Vagina (tissue), 2 donors: ENCODE results near the gene CCSER1. TPM values are rescaled to one million over a fixed set of nuclear protein-coding genes. Genes with fewer than 3 reads are reported as not detected.

Experiments used
- DNase-seq, 2 donors: peaks; one replicate each; pipeline ENCODE4 v3.0.0-alpha.2; 2017; ENCODE audit errors: extremely low spot score in 2 of 2
- H3K27ac ChIP-seq: fragments of 200-600 bp; sonication (generic); one replicate; pipeline ENCODE4 v1.5.1; 2019
- H3K27me3 ChIP-seq: fragments of 200-600 bp; sonication (generic); one replicate; pipeline ENCODE4 v1.5.1; 2019
- H3K36me3 ChIP-seq, 2 donors: fragments of 200-600 bp; sonication (generic); one replicate each; pipeline ENCODE4 v1.5.1; 2017 to 2019
- H3K4me1 ChIP-seq: fragments of 200-600 bp; sonication (generic); one replicate; pipeline ENCODE4 v1.5.1; 2019
- H3K4me3 ChIP-seq, 2 donors: fragments of 200-600 bp; sonication (generic); 1 replicate in 1 of 2; 2 replicates in 1 of 2; pipeline ENCODE4 v1.5.1; 2016 to 2019
- H3K9me3 ChIP-seq: fragments of 200-600 bp; sonication (generic); one replicate; pipeline ENCODE4 v1.5.1; 2019
- CTCF ChIP-seq, 3 experiments: fragments of 450-650 bp in 2 of 3; fragments of 200-600 bp in 1 of 3; sonication (generic) in 1 of 3; IDR thresholded peaks; one replicate each; pipeline ENCODE4 v1.5.1; 2017 to 2019; ENCODE audit warnings: antibody characterized with exemption in 3 of 3, mild to moderate bottlenecking in 2 of 3, moderate library complexity in 2 of 3
- POLR2A ChIP-seq, 2 donors: fragments of 450-650 bp; IDR thresholded peaks; one replicate each; pipeline ENCODE4 v1.6.1; 2017; ENCODE audit warnings: antibody characterized with exemption in 2 of 2, mild to moderate bottlenecking in 2 of 2, moderate library complexity in 2 of 2
- POLR2AphosphoS5 ChIP-seq, 2 donors: sonication (generic); formaldehyde crosslinking; IDR thresholded peaks; one replicate each; pipeline ENCODE4 v1.9.0; 2017; ENCODE audit warnings: antibody characterized with exemption in 2 of 2, mild to moderate bottlenecking in 2 of 2, low read depth in 1 of 2; ENCODE audit not compliant: insufficient read depth in 1 of 2
- intact Hi-C: fragments of 100-400 bp; cut with DNase I; formaldehyde crosslinking; loops from one replicate; pipeline ENCODE4 v1.15.1; 2023
- total RNA-seq: library from RNA; depleted of rRNA; stranded (reverse); fragments of >200 nt; gene quantifications from one replicate; pipeline ENCODE4 v1.2.3, GENCODE V29; 2016

The CCSER1 gene
- total RNA-seq, 1 donor from 2014 or later: 8.1 TPM

DNA sequence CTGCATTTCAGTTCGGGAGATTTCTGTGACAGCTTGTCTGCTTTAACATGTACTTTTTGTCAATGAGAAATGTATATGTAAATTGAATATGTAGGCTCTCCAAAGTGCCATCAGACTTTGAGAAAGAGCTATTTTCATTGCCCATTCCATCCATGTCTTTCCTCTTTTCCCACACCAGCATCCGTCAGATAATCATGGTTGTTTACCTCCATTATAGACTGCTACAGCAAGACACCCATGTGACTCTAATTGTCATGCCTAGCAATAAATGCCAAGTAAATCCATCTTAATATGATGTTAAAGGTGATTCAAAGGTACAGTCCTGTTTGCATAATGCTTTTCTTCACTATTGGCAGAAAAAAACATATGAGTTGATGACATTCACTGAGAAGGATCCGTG lies 1157.3 kb downstream of the CCSER1 start:
- H3K27me3 ChIP-seq: no peaks in the 10 kb centered on the region
- no peak for DNase-seq
- H3K36me3 ChIP-seq: no peaks in the 10 kb centered on the region
- no peak for TF ChIP-seq CTCF (IDR thresholded peaks at IDR 0.05)
- no peak for TF ChIP-seq POLR2A (IDR thresholded peaks at IDR 0.05)
- TF ChIP-seq POLR2AphosphoS5 (IDR thresholded peaks at IDR 0.05; ENCODE audit: insufficient read depth in 1 of 2, low read depth in 1 of 2): no peak
- intact Hi-C loops: no loop called here
- H3K9me3 ChIP-seq: no peaks in the 10 kb centered on the region
- no peak overlapping the region for H3K27ac ChIP-seq
- H3K4me3 ChIP-seq: no peak overlapping the region
- no peaks in the 10 kb centered on the region for H3K4me1 ChIP-seq

DNA sequence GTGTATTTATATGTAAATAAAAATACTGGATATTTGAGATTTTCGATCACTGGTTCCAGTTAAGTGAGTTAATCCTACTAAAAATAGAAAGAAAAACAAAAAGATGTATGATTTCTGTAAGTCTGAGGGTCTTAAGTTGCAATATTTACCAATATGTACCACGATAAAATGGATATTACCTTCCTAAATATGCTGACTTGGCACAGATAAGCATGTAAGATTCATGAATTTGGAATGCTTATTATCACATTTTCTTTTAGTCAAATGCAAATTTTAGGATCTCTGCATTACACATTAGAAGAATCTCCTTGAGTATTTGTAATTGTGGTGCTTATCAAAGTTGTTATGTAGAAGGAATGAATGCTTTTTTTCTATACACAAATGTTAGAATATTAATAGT lies 1158.3 kb downstream of the CCSER1 start:
- H3K36me3 ChIP-seq: no peaks in the 10 kb centered on the region
- DNase-seq: no peak
- no peaks in the 10 kb centered on the region for H3K27me3 ChIP-seq
- intact Hi-C loops: no loop called here
- no peak overlapping the region for H3K4me3 ChIP-seq
- no peak overlapping the region for H3K27ac ChIP-seq
- H3K9me3 ChIP-seq: no peaks in the 10 kb centered on the region
- TF ChIP-seq POLR2AphosphoS5 (IDR thresholded peaks at IDR 0.05; ENCODE audit: insufficient read depth in 1 of 2, low read depth in 1 of 2) (no peak), CTCF (IDR thresholded peaks at IDR 0.05) (no peak), POLR2A (IDR thresholded peaks at IDR 0.05) (no peak)
- H3K4me1 ChIP-seq: no peaks in the 10 kb centered on the region

GRCh38 chr4:91288702-91289311 lies 1161.6 kb downstream of the CCSER1 start:
- Histone ChIP-seq H3K9me3 (no peaks in the 10 kb centered on the region), H3K27me3 (no peaks in the 10 kb centered on the region), H3K27ac (no peak overlapping the region), H3K36me3 (no peaks in the 10 kb centered on the region), H3K4me3 (no peak overlapping the region), H3K4me1 (no peaks in the 10 kb centered on the region)
- DNase-seq: no peak
- intact Hi-C loops: no loop called here
- TF ChIP-seq POLR2A (IDR thresholded peaks at IDR 0.05) (no peak), CTCF (IDR thresholded peaks at IDR 0.05) (no peak), POLR2AphosphoS5 (IDR thresholded peaks at IDR 0.05; ENCODE audit: insufficient read depth in 1 of 2, low read depth in 1 of 2) (no peak)

DNA sequence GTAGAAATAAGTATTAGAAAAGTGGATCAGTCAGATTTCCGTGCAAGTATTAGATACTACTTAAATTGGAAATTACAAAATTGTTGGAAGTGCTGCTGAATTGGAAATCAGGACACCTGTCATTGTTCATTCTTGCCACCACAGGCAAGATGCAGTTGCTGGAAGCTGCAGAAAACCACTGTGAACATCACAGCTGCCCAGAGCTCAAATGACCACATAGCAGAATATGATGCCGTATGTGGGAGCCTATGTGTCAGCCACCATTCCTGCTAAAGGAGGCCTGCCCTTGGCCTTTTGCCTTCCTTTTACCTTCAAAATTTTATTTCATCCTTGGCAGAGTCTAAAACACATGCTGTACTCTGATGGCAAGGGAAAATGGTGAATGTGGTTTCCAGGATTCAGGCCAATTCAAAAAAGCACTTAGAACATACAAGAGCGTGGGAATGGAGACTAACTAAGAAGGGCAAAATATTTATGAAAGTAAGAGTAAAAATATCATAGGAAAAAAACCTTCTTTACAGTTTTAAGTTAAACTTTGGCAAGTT lies 1171.0 kb downstream of the CCSER1 start:
- TF ChIP-seq CTCF (IDR thresholded peaks at IDR 0.05) (no peak), POLR2AphosphoS5 (IDR thresholded peaks at IDR 0.05; ENCODE audit: insufficient read depth in 1 of 2, low read depth in 1 of 2) (no peak), POLR2A (IDR thresholded peaks at IDR 0.05) (no peak)
- intact Hi-C loops: no loop called here
- H3K36me3 ChIP-seq: no peaks in the 10 kb centered on the region

DNA sequence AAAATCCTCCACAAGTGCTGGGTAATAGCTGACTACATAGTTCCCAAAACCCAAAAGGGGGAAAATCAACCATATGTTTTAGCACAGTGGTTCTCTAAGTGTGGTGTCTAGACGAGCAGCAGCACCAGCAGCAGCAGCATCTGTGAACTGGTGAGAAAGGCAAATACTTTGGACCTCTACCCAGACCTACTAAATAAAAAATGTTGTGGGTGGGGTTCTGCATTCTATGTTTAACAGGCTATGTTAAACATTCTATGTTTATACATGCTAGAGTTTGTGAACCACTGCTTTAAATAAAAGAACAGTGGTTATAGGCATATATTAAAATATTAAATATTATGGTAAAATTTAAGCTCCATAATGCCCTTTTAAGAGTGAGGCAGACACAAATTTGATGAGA lies 1171.6 kb downstream of the CCSER1 start:
- Histone ChIP-seq H3K9me3 (no peaks in the 10 kb centered on the region), H3K36me3 (no peaks in the 10 kb centered on the region), H3K4me1 (no peaks in the 10 kb centered on the region), H3K27me3 (no peaks in the 10 kb centered on the region), H3K4me3 (no peak overlapping the region), H3K27ac (no peak overlapping the region)
- intact Hi-C loops: no loop called here
- TF ChIP-seq POLR2AphosphoS5 (IDR thresholded peaks at IDR 0.05; ENCODE audit: insufficient read depth in 1 of 2, low read depth in 1 of 2): no peak
- TF ChIP-seq POLR2A (IDR thresholded peaks at IDR 0.05): no peak
- TF ChIP-seq CTCF (IDR thresholded peaks at IDR 0.05): no peak
- DNase-seq: no peak

More for the DNA sequence above, 1171.0 kb downstream of the CCSER1 start:
- DNase-seq: no peak
- Histone ChIP-seq H3K27ac (no peak overlapping the region), H3K9me3 (no peaks in the 10 kb centered on the region), H3K27me3 (no peaks in the 10 kb centered on the region), H3K4me1 (no peaks in the 10 kb centered on the region), H3K4me3 (no peak overlapping the region)
